GM19035 (cell line): ENCODE results near the gene ATP5MC2.
"Not testable (repeated sequence)": the region's sequence is repeated elsewhere in the genome, so short reads cannot be mapped to it uniquely, and the experiment has no call there.

ENCODE experiments used
- ATAC-seq: cut with Tn5 transposase; IDR thresholded peaks from one replicate; pipeline ENCODE4 v1.9.1; 2021; ENCODE audit not compliant: unreplicated experiment

Gene ATP5MC2

DNA sequence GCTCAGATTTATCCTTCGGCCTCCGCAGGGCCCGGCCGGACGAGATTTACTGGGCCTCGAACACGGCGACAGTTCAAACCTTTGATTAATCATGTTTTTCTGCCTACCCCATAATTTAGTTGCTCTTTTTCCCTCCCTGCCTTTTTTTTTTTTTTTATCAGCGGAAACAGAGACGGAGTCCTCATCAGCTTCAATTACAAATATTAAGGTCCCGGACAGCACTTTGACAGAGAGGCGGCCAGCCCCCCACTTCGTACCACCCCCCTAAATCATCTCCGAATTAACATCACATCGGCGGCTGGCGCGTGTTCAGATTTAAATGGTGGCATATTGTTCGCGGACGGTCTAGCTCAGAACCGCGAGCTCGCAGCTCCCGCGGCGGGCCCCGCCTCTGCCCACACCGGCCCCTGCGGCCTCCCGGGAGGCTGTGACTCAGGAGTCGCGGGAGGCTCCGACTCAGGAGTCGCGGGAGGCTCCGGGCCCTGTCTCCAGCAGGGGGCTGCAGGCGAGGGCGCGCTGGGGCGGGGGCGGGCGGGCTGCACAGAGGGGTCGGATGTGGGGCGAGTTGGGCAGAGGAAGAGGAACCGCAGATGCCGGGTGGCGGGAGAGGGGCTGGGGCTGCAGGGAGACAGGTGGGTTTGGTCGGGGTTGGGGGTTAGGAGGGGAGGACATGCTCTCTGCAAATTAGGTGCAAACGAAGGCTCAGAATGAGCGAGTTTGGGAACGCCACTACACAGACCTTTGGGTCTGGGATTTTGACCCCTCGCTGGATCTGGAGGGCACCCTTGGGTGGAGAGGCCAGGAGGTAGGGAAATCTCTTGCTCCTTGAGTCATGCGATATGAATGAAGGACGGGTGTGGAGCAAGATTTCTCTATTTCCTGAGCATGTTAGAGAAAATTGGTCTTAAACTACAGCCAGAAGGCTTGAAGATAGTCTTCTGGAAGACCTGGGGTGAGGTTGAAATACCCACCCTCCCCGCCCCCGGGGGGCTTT, 19.6 kb upstream of the ATP5MC2 start:
- no peak for ATAC-seq

DNA sequence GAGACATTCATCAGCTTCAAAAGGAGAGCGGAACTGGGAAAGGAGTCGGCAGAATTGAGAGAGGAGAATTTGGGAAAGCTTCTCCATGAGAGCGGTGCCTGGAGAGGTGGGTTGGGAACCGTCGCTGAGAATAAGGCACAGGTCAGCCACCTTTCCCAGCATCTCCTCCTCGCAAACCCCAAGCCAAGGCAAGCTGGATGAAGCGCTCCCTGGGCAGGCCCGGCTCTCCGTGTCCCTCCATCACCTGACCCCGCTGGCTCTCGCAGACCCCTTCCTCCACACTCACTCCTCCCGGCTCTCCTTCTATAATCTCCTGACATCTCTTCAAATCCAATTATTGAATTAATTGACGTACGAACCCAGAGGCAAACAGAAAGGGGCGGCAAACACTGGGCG, 18.9 kb upstream of the ATP5MC2 start:
- no peak for ATAC-seq

GRCh38 chr12:53688134-53688533, 12.3 kb upstream of the ATP5MC2 start:
- no peak for ATAC-seq

- ATAC-seq: no peak
These were observed 10.6 kb upstream of the ATP5MC2 start for GRCh38 chr12:53686436-53686835.

DNA sequence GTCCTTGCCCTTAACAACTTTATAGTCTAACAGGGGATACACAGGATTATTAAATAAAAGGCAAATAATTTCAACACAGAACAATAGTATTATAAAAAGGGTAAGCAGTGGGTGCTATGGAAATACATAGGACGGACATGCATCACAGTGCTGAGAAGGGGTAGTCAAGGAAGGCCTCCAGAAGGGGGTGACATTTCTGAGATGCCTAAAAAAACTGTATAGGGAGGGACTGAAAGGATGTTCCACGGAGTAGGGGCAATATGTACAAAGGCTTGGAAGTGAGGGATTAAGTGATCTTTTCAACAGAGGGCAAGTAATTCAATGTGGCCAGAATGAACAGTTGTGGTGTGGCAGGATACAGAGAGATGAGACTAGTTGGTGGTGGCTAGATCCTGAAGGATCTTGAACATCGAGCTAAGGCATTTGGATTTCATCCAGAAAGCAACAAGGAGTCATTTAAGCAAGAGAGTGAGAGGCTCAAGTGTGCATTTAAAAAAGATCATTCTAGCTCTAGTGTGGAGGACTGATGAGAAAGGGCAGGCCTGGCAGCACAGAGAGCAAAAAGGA, 8.9 kb upstream of the ATP5MC2 start:
- no peak for ATAC-seq

- no peak for ATAC-seq
These were observed 8.1 kb upstream of the ATP5MC2 start for GRCh38 chr12:53683983-53684382.

DNA sequence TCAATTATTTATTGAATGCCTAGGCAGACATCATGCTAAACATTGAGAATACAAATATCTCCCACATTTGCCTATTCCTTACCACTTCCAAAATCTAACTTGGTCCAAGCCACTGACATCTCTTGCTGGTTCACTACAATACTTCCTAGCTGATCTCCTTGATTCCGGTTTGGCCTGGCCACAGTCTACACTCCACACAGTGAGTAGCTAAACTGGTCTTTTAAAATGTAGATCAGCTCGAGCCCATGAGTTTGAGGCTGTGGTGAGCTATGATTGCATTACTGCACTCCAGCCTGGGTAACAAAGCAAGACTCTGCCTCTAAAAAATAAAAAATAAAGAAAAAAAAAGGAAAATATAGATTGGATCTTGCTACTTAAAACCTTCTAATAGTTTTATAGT, 7.6 kb upstream of the ATP5MC2 start:
- no peak for ATAC-seq

DNA sequence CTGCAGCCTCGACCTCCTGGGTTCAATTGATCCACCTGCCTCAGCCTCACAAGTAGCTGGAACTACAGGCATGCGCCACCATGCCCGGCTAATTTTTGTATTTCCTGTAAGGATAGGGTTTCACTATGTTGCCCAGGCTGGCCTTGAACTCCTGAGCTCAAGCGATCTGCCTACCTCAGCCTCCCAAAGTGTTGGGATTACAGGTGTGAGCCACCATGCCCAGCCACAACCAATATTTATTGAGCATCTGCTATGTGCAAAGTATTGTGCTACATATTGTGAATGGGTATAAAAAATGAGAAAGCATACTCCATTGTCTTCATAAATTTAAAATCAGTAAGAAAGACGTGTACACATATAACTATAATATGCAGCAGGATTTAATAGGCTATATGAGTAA, 4.2 kb upstream of the ATP5MC2 start:
- ATAC-seq: not testable (repeated sequence)

- ATAC-seq: no peak
These were observed 1.9 kb upstream of the ATP5MC2 start for GRCh38 chr12:53677800-53678148.

DNA sequence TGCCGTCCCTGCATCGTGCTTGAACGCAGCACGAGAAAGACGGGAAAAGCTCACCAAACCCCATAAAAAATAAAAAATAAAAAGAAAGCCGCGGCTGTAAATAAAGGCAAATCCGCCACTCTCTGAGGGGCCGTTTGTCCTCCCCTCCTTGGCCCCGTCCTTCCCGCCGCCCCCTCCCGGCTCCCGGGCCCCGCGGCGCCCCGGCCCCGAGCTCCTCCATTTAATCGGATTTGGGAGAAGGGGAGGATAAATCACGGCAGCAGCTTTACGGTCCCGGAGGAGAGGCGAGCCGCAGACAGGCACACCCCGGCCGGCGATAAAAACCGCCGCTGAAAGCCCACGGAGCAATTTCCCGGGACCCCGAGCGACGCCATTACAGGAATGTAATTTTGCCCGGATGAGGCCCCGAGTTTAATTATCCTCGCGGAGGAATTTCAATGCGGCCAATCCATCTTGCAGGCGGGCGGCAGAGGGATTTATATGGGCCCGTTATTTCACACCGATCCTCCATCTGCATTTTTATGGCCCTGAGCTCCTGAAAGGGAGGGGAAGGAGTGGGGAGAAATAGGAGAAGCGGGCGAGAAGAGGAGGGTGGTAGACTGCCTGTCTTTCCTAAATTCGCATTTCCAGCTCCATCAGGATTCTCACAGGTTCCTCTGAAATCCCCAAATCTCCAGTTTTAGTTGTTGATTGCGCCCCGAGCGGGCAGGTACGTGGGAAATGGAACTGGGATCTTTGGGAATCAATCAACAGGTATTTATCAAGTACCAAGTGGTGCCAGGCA, 1.3 kb upstream of the ATP5MC2 start:
- ATAC-seq: no peak

GRCh38 chr12:53676656-53677015, 753 bp upstream of the ATP5MC2 start:
- no peak for ATAC-seq

DNA sequence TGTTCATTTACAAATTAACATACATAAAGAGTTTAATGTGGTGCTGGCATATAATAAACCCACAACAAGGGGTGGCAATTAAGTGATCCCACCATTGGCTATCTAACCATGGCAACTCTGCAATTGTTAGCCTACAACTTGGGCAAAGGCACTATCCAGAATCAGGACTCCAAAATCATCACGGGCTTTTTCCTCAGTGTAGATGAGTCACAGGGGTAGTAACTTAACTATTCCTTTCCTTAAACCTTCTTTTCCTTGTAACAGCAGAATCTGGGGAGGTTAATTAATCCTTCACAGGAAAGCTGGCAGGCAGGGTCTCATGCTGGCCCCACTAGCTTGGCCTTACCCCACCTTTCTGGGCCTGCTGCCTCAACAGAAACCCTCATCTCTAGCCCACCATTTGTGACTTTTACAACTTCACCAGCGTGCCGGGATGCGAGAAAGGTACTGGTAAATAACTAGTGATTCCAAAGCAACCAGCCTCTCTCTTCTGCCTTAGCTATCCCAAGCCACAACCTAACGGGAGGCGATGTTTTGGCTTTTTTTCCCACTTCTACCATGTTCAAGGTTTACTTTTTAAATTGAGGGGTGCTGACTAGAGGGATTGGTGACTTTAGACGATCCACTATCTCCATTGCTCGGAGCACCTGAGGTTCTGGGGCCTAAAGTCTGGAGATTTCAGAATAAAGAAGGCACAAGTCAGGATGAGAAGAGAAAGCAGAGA, 744 bp downstream of the ATP5MC2 start:
- no peak for ATAC-seq

DNA sequence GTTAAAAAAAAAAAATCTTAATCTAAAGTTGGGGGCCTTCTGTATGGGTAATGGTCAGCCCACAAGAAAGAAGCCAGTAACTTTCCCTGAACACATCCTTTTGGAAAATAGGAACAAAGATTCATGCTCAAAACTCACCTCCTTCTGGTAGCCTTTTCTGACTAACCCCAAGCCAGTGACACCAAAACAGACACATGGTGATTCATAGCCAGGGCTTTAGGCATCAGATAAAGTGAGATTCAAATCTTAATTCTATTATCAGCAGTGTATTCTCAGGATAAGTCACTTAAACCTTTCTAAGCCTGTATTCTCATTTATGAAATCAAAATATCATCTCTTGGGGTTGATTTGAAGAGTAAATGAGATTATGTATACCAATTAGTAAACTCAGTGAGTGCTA, 4.9 kb downstream of the ATP5MC2 start:
- no peak for ATAC-seq

- no peak for ATAC-seq
These were observed 5.6 kb downstream of the ATP5MC2 start for GRCh38 chr12:53670308-53670707.

DNA sequence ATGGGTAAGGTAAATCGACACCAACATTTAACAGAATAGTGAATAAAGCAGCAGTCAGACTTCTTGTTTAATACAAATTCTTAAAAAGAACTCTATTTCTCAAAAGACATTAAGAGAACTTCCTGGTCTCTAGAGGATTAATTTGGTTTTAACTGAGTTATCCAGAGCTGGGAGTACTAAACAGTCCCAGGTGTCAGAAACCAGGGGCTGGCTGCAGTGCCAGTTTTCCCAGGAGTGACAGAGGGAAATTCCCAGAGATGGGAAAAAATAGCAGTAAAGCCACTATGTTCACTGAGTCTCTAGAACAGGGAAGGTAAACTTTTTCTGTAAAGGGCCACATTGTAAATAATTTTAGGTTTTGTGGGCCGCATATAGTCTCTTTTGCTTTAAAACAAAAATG, 8.8 kb downstream of the ATP5MC2 start:
- no peak for ATAC-seq

DNA sequence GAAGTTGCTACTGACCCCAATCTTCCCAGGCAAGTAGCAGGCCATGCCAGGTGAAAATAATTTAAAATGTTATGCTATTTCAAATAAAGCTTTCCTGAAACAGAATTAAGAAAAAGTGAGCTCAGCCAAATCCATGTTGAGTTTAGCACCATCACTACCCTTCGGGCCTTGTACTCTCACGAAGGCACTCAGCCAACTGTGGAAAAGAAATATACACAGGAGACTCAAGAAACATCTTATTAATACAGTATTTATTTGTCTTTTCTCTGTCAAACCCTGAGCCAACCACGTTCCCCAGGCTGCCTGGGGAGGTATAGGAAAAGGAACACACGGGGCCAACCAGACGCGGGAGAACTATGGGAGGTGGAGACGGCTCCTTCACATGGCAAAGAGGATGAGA, 10.9 kb downstream of the ATP5MC2 start:
- no peak for ATAC-seq

DNA sequence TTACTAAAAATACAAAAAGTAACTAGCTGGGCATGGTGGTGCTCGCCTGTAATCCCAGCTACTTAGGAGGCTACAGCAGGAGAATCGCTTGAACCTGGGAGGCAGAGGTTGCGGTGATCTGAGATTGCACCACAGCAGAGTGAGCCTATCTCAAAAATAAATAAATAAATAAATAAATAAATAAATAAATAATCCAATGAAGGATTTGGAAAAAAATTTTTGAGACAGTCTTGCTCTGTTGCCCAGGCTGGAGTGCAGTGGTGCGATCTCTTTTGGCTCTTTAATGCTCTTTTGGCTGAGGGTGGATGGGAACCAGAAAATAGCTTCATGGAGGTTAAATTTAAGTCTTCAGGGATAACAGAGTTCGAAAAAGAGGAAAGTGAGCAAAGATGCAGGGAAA, 11.7 kb downstream of the ATP5MC2 start:
- no peak for ATAC-seq

GRCh38 chr12:53660041-53660440, 15.8 kb downstream of the ATP5MC2 start:
- ATAC-seq: no peak

DNA sequence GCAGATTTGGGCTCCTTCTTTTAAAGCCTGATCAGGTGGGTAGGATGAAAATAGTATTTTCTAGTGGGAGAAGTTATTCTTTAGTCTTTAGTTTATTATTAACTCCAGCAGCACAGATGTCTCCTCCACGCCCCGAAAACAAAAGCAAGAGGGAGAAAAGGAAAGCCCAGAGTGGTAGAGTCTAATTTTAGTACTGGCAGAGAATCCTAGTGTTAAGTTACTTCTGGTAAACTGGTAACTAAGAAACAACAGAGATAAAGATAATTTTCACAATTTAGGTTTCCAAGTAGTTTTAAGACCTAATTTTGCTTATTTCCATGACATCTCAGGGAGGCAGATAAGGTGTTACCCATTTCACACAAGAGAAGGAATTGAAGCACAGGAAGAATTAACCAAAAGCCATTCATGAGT, 16.3 kb downstream of the ATP5MC2 start:
- no peak for ATAC-seq

GRCh38 chr12:53659011-53659551, 16.8 kb downstream of the ATP5MC2 start:
- no peak for ATAC-seq

DNA sequence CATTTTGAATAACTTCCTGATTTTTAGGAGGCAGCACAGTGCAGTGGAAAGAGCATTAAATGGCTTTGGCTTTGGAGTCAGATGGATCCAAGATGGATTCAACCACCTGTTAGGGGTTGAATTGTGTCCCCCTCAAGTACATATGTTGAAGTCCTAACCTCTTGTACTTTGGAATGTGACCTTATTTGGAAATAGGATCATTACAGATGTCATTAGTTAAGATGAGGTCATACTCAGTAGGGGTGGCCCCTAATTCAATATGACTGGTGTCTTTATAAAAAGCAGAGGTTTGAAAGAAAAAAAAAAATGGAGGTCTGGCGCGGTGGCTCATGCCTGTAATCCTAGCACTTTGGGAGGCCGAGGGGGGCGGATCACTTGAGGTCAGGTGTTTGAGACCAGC, 18.8 kb downstream of the ATP5MC2 start:
- ATAC-seq: no peak
